AG04449 (cell line): Measurements from ENCODE around the gene VAV2.

Source experiments
- CTCF ChIA-PET: fragments of 350-600 bp; formaldehyde crosslinking; extraction: SDS; loops from one replicate; lab custom pipeline; 2021; ENCODE audit warnings: antibody characterized with exemption; lab: Yijun Ruan, JAX
- POLR2A ChIA-PET: fragments of 400-600, 350-600 bp; formaldehyde crosslinking; extraction: SDS; loops from one replicate; lab custom pipeline; 2020; ENCODE audit warnings: antibody characterized with exemption, inconsistent platforms; lab: Yijun Ruan, JAX
- DNase-seq: peaks from one replicate; pipeline ENCODE4 v3.0.0-alpha.2; 2010; ENCODE audit warnings: low read depth, low spot score
- H3K4me3 ChIP-seq: 2 replicates; pipeline ENCODE4 v1.5.1; 2011; ENCODE audit warnings: low read depth, mild to moderate bottlenecking, control low read depth, low read length
- TF ChIP-seq, protein P1 (sequence below): IDR thresholded peaks from one replicate; pipeline ENCODE4 v1.5.1; 2011; ENCODE audit warnings: mild to moderate bottlenecking, moderate library complexity, low read length, control low read depth, inconsistent platforms; ENCODE audit not compliant: insufficient read depth; ENCODE audit errors: missing control alignments

The VAV2 gene

GRCh38 chr9:133979921-133980863 lies 11.9 kb downstream of the VAV2 start:
- TF ChIP-seq, protein P1, sequence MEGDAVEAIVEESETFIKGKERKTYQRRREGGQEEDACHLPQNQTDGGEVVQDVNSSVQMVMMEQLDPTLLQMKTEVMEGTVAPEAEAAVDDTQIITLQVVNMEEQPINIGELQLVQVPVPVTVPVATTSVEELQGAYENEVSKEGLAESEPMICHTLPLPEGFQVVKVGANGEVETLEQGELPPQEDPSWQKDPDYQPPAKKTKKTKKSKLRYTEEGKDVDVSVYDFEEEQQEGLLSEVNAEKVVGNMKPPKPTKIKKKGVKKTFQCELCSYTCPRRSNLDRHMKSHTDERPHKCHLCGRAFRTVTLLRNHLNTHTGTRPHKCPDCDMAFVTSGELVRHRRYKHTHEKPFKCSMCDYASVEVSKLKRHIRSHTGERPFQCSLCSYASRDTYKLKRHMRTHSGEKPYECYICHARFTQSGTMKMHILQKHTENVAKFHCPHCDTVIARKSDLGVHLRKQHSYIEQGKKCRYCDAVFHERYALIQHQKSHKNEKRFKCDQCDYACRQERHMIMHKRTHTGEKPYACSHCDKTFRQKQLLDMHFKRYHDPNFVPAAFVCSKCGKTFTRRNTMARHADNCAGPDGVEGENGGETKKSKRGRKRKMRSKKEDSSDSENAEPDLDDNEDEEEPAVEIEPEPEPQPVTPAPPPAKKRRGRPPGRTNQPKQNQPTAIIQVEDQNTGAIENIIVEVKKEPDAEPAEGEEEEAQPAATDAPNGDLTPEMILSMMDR: no peak
- ChIA-PET CTCF (interaction anchor here (1.6 kb wide), 1 partner anchor 14 kb away, joined by 4 read pairs; no protein-coding TSS in a partner anchor), POLR2A (no interaction called here)
- no peak for DNase-seq
- H3K4me3 ChIP-seq: no peak overlapping the region

- ChIA-PET CTCF (interaction anchor here (0.9 to 1.5 kb wide), 4 partner anchors 10 to 197 kb away, joined by 3 to 5 read pairs (median 4); no protein-coding TSS in a partner anchor), POLR2A (no interaction called here)
- TF ChIP-seq, protein P1: no peak
- DNase-seq: no peak
- peak overlapping the region; percentile 20; the same call in 1 of the 2 replicates for H3K4me3 ChIP-seq
Measured at GRCh38 chr9:133979273-133979920, 12.7 kb downstream of the VAV2 start.

- ChIA-PET CTCF (interaction anchor here (0.9 to 1.5 kb wide), 5 partner anchors 10 to 197 kb away, joined by 3 to 5 read pairs (median 4); no protein-coding TSS in a partner anchor), POLR2A (no interaction called here)
- H3K4me3 ChIP-seq: no peak overlapping the region
- TF ChIP-seq, protein P1: no peak
- no peak for DNase-seq
Measured at GRCh38 chr9:133978899-133979272, 13.2 kb downstream of the VAV2 start.

DNA sequence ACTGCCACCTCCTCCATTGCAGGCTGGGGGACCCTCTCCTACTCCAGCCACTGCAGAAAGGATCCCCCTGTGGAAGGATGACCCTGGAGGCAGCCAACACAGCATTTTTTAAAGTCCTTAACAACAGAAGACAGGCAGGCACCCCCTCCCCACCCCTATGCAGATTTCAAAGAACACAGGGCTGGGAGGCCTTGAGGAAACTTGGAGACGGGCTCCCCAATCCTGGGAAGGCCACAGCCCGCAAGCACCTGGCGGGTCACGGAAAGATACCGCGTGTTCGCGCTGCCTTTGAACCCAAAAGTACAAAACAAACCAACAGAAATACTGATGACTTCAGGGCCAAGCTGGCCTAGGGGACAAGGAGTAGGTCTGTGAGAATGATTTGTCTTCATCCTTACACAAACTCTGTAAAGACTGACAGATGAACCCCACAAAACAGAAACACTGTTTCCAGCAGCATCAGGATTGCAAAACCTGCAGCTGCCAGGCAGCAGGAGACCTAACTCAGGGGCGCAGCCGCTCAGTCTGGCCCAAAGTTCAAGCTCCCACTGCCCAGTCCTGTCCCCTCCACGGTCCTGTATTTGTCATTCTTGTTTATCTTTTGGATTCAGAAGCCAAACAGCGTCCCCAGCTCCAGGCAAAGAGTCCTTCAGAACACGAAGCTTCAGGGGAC lies 13.8 kb downstream of the VAV2 start:
- POLR2A ChIA-PET: no interaction called here
- no peak for DNase-seq
- TF ChIP-seq, protein P1: no peak
- CTCF ChIA-PET: interaction anchor here (0.9 to 1.5 kb wide), 5 partner anchors 9 to 196 kb away, joined by 3 to 5 read pairs (median 4); no protein-coding TSS in a partner anchor
- H3K4me3 ChIP-seq: no peak overlapping the region

- CTCF ChIA-PET: interaction anchor here (1.1 to 1.7 kb wide), 2 partner anchors 16 to 184 kb away, joined by 3 to 9 read pairs; no protein-coding TSS in a partner anchor
- POLR2A ChIA-PET: no interaction called here
- H3K4me3 ChIP-seq: no peak overlapping the region
- no peak for DNase-seq
- TF ChIP-seq, protein P1: no peak
Measured at GRCh38 chr9:133977421-133978201, 14.5 kb downstream of the VAV2 start.
